Urinary bladder (tissue), 4 donors: ENCODE measurements around the gene ZDHHC11. TPM values are rescaled to one million over a fixed set of nuclear protein-coding genes. Genes with fewer than 3 reads are reported as not detected.
"Not testable (repeated sequence)": the region's sequence is repeated elsewhere in the genome, so short reads cannot be mapped to it uniquely, and the experiment has no call there.

Source experiments
- DNase-seq: peaks from one replicate; pipeline ENCODE4 v3.0.0-alpha.2; 2015; ENCODE audit errors: extremely low spot score
- H3K27ac ChIP-seq: one replicate; pipeline ENCODE4 v1.5.1; 2013; ENCODE audit warnings: low read depth, mild to moderate bottlenecking, moderate library complexity
- H3K36me3 ChIP-seq: one replicate; pipeline ENCODE4 v1.6.1; 2013; ENCODE audit warnings: mild to moderate bottlenecking, moderate library complexity; ENCODE audit not compliant: insufficient read depth
- H3K4me1 ChIP-seq: one replicate; pipeline ENCODE4 v1.6.1; 2013; ENCODE audit warnings: mild to moderate bottlenecking, moderate library complexity; ENCODE audit not compliant: insufficient read depth
- H3K4me3 ChIP-seq: one replicate; pipeline ENCODE4 v1.5.1; 2013; ENCODE audit warnings: low read depth, low read length
- WGBS: extraction: QIAGEN DNeasy Blood & Tissue Kit; methylation state at CpG from one replicate; pipeline ENCODE4 v1.1.7; 2013; 5-methylcytosine and 5-hydroxymethylcytosine counted together
- polyA plus RNA-seq: library from polyadenylated mRNA; stranded (reverse); fragments of 200-250 nt; gene quantifications from one replicate; pipeline ENCODE4 v1.2.3, GENCODE V29; 2013
- total RNA-seq: library from RNA; depleted of rRNA; stranded (reverse); fragments of >200 nt; gene quantifications from one replicate; pipeline ENCODE4 v1.2.3, GENCODE V29; 2014
- donor health status: healthy with polysubstance abuse.
- donor health status: healthy.

ZDHHC11 gene
- total and polyA plus RNA-seq, 2 donors = 5.9 to 9.3 TPM

GRCh38 chr5:859798-860296, 9.1 kb upstream of the ZDHHC11 start:
- DNase-seq = no peak
- Histone ChIP-seq H3K36me3 (peaks cover 2% of the 10 kb centered on the region), H3K4me1 (no peaks in the 10 kb centered on the region), H3K4me3 (no peak overlapping the region), H3K27ac (no peak overlapping the region)
- WGBS = 80% methylated on average over 16 of the region's 16 CpGs

GRCh38 chr5:859391-859790, 8.6 kb upstream of the ZDHHC11 start:
- Histone ChIP-seq H3K36me3 (no peaks in the 10 kb centered on the region), H3K27ac (no peak overlapping the region), H3K4me3 (no peak overlapping the region), H3K4me1 (no peaks in the 10 kb centered on the region)
- no peak for DNase-seq
- WGBS = 81% methylated on average over 16 of the region's 16 CpGs

GRCh38 chr5:858726-859125, 7.9 kb upstream of the ZDHHC11 start:
- no peak for DNase-seq
- Histone ChIP-seq H3K27ac (no peak overlapping the region), H3K4me1 (no peaks in the 10 kb centered on the region), H3K4me3 (no peak overlapping the region), H3K36me3 (no peaks in the 10 kb centered on the region)
- 86% methylated on average over 11 of the region's 11 CpGs for WGBS

GRCh38 chr5:856531-857425, 6.0 kb upstream of the ZDHHC11 start:
- no peak for DNase-seq

GRCh38 chr5:855771-856530, 5.2 kb upstream of the ZDHHC11 start:
- H3K27ac ChIP-seq = no peak overlapping the region
- 79% methylated on average over 21 of the region's 21 CpGs for WGBS
- DNase-seq = no peak
- no peaks in the 10 kb centered on the region for H3K4me1 ChIP-seq
- H3K36me3 ChIP-seq = no peaks in the 10 kb centered on the region
- no peak overlapping the region for H3K4me3 ChIP-seq

More at GRCh38 chr5:856531-857425, 6.0 kb upstream of the ZDHHC11 start:
- Histone ChIP-seq H3K4me1 (no peaks in the 10 kb centered on the region), H3K27ac (no peak overlapping the region), H3K4me3 (no peak overlapping the region), H3K36me3 (no peaks in the 10 kb centered on the region)
- WGBS = 88% methylated on average over 16 of the region's 16 CpGs

GRCh38 chr5:854966-855743, 4.4 kb upstream of the ZDHHC11 start:
- no peak for DNase-seq
- 90% methylated on average over 32 of the region's 32 CpGs for WGBS
- Histone ChIP-seq H3K4me3 (no peak overlapping the region), H3K4me1 (no peaks in the 10 kb centered on the region), H3K36me3 (no peaks in the 10 kb centered on the region), H3K27ac (no peak overlapping the region)

GRCh38 chr5:854217-854616, 3.4 kb upstream of the ZDHHC11 start:
- Histone ChIP-seq H3K27ac (no peak overlapping the region), H3K4me3 (no peak overlapping the region), H3K36me3 (no peaks in the 10 kb centered on the region), H3K4me1 (no peaks in the 10 kb centered on the region)
- no peak for DNase-seq
- 83% methylated on average over 13 of the region's 13 CpGs for WGBS

GRCh38 chr5:853416-854090, 2.8 kb upstream of the ZDHHC11 start:
- not testable (repeated sequence) for H3K27ac ChIP-seq, DNase-seq, H3K36me3 ChIP-seq, H3K4me3 ChIP-seq, H3K4me1 ChIP-seq
- WGBS = 87% methylated on average over 18 of the region's 18 CpGs

- H3K4me1 ChIP-seq = no peaks in the 10 kb centered on the region
- no peak overlapping the region for H3K4me3 ChIP-seq
- 90% methylated on average over 55 of the region's 55 CpGs for WGBS
- no peak for DNase-seq
- no peak overlapping the region for H3K27ac ChIP-seq
- no peaks in the 10 kb centered on the region for H3K36me3 ChIP-seq
These were observed 1.9 kb upstream of the ZDHHC11 start for GRCh38 chr5:852431-853401.

GRCh38 chr5:852018-852417, 1.2 kb upstream of the ZDHHC11 start:
- 59% methylated on average over 5 of the region's 5 CpGs for WGBS
- Histone ChIP-seq H3K27ac (no peak overlapping the region), H3K36me3 (no peaks in the 10 kb centered on the region), H3K4me1 (no peaks in the 10 kb centered on the region), H3K4me3 (no peak overlapping the region)
- no peak for DNase-seq

- 81% methylated on average over 16 of the region's 16 CpGs for WGBS
- Histone ChIP-seq H3K4me1 (no peaks in the 10 kb centered on the region), H3K4me3 (no peak overlapping the region), H3K27ac (no peak overlapping the region), H3K36me3 (no peaks in the 10 kb centered on the region)
- no peak for DNase-seq
These were observed 767 bp upstream of the ZDHHC11 start for GRCh38 chr5:851553-851952.

GRCh38 chr5:851076-851475, 290 bp upstream of the ZDHHC11 start:
- no peaks in the 10 kb centered on the region for H3K36me3 ChIP-seq
- H3K4me1 ChIP-seq = no peaks in the 10 kb centered on the region
- no peak overlapping the region for H3K27ac ChIP-seq
- 55% methylated on average over 19 of the region's 19 CpGs for WGBS
- DNase-seq = no peak
- H3K4me3 ChIP-seq = no peak overlapping the region
